Lower leg skin (tissue), 4 donors: ENCODE data around the gene SMAD5. TPM values are rescaled to one million over a fixed set of nuclear protein-coding genes. Genes with fewer than 3 reads are reported as not detected.
A peak's percentile ranks its signal among the peaks of the same experiment; 100 is the strongest.

ENCODE experiments used
- DNase-seq, 2 donors: peaks; one replicate each; pipeline ENCODE4 v3.0.0-alpha.2; 2019; ENCODE audit warnings: low spot score in 2 of 2
- H3K4me3 ChIP-seq: fragments of 200-600 bp; sonication (generic); 2 replicates; pipeline ENCODE4 v1.5.1; 2017; ENCODE audit warnings: mild to moderate bottlenecking, low read depth; ENCODE audit not compliant: poor library complexity, severe bottlenecking
- CTCF ChIP-seq, 3 donors: fragments of 450-650 bp; IDR thresholded peaks; one replicate each; pipeline ENCODE4 v1.5.1; 2016; ENCODE audit warnings: antibody characterized with exemption in 3 of 3, mild to moderate bottlenecking in 3 of 3, moderate library complexity in 2 of 3
- POLR2A ChIP-seq, 2 donors: fragments of 450-650 bp; IDR thresholded peaks; one replicate each; pipeline ENCODE4 v1.6.1; 2016 to 2017; ENCODE audit warnings: antibody characterized with exemption in 2 of 2, mild to moderate bottlenecking in 1 of 2, moderate library complexity in 1 of 2
- WGBS, 2 donors: methylation state at CpG; one replicate each; pipeline ENCODE4 v1.1.5; 2018; 5-methylcytosine and 5-hydroxymethylcytosine counted together
- intact Hi-C: fragments of 100-400 bp; cut with DNase I; formaldehyde crosslinking; loops from one replicate; pipeline ENCODE4 v1.15.0; 2023; ENCODE audit warnings: low total_unique reads
- total RNA-seq, 4 donors: library from RNA; depleted of rRNA; stranded (reverse); fragments of >200 nt; gene quantifications; one replicate each; pipeline ENCODE4 v1.1.0, GENCODE V29; 2016

Gene SMAD5
- total RNA-seq = 100 to 1,000 TPM in 1 of 4 donors, 10 to 100 TPM in 3; 43.3 to 102 (median 65.1) TPM

- intact Hi-C loops = no loop called here
- 0% methylated on average over 25 to 56 of the region's 81 CpGs for WGBS, 2 donors
- TF ChIP-seq CTCF (IDR thresholded peaks at IDR 0.05) = no peak
- peak in 1 of 2 donors; percentile 37 for TF ChIP-seq POLR2A (IDR thresholded peaks at IDR 0.05)
- peak within 1 kb of the TSS; percentile 83 for H3K4me3 ChIP-seq
- DNase-seq = peak; percentile 91 to 99
Observed at GRCh38 chr5:136132557-136133221, at the start of gene SMAD5. SMAD5 (plus strand) TSS chr5:136132845; CDS start chr5:136153761, 20,916 bp downstream.

DNA sequence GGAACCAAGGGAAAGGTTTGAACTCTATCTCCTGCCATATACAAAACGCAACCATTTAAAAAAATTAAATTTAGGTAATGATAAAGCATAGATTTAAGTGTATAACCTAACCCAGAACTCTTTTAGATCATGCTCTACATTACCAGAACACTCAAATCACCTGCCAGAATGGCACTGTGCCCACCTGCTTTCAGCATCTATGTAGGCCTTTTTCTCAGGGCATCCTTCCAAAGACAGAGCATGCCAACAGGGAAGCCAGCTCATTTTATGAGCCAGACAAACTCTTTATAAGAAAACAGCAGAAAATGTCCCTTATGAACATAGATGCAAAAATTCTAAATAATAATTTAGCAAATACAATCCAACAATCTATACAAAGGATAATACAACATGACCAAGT is 47.9 kb upstream of the SMAD5 start:
- H3K4me3 ChIP-seq = no peak overlapping the region
- no peak for TF ChIP-seq CTCF (IDR thresholded peaks at IDR 0.05)
- TF ChIP-seq POLR2A (IDR thresholded peaks at IDR 0.05) = no peak
- intact Hi-C loops = no loop called here
- 50 to 80% methylated on average over 1 of the region's 1 CpG for WGBS, 2 donors
- DNase-seq = no peak

- TF ChIP-seq CTCF (IDR thresholded peaks at IDR 0.05) (no peak), POLR2A (IDR thresholded peaks at IDR 0.05) (no peak)
- intact Hi-C loops = no loop called here
- no peak for DNase-seq
- 72 to 78% methylated on average over 5 of the region's 5 CpGs for WGBS, 2 donors
- H3K4me3 ChIP-seq = no peak overlapping the region
Observed at GRCh38 chr5:136086783-136087566, 45.7 kb upstream of the SMAD5 start.

DNA sequence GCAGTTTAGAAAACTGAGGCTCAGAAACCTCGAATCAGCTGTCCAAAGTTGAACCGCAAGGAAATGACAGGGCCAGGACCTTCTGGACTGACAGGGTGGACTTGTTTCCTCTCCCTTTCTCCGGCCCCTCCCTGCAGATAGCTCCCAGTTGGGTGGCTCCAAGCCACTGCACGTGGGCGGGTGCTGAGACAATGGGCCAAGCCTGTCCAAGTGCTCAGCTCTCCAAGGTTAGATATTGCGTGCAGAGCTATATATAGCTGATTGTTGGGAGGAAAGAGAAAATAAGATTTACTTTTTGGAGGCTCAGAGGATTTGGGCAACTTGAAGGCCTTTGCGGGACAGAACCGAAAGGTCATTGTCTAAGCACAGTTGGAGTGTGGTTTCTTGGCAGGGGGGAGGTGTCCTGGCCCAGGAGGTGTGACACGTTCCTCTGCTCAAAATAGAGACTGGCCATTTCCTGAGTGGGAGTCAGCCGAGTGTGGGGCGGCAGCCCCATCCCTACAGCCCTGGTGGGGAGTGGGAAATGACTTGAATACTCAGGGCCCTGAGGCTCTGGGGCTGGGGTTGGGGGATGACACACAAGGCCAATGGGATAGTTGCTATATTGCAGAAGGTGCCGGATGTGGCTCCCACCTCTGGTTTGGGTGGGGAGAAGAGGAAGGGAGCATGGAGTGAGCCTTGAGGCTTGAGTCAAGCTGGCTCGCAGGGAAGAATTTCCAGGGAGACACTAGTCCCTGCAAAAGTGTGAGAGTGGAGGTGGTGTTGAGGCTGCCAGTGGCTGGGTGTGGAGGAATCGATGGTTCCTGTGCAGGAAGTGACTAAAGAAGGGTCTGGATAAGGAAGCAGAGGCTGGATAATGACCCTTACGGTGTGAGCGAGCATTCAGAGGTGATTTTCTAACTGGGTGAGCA is 44.4 kb upstream of the SMAD5 start:
- TF ChIP-seq CTCF (IDR thresholded peaks at IDR 0.05) (no peak), POLR2A (IDR thresholded peaks at IDR 0.05) (no peak)
- no peak overlapping the region for H3K4me3 ChIP-seq
- intact Hi-C loops = no loop called here
- peak; percentile 66 to 91 for DNase-seq
- 41 to 43% methylated on average over 16 of the region's 16 CpGs for WGBS, 2 donors

- 68 to 78% methylated on average over 7 of the region's 7 CpGs for WGBS, 2 donors
- DNase-seq = no peak
- TF ChIP-seq CTCF (IDR thresholded peaks at IDR 0.05) (no peak), POLR2A (IDR thresholded peaks at IDR 0.05) (no peak)
- intact Hi-C loops = no loop called here
- H3K4me3 ChIP-seq = no peak overlapping the region
Observed at GRCh38 chr5:136089791-136090190, 42.9 kb upstream of the SMAD5 start.
